ENCODE data around the gene SCAMP4.

Gene SCAMP4

GRCh38 chr19:1905110-1905862 is at the start of gene SCAMP4, which contains the start of gene ADAT3:
SCAMP4 (plus strand) TSS chr19:1905399; CDS start chr19:1915020, 9,621 bp downstream.
ADAT3 (plus strand) TSS chr19:1905399; CDS start chr19:1912048, 6,649 bp downstream.
- Histone ChIP-seq H3K4me3 (ENCODE audit: low read depth, low read length) (peak within 1 kb of the TSS; percentile 81), H3K27ac (ENCODE audit: extremely low read depth, low read depth, low read length) (peak within 1 kb of the TSS; percentile 81), H3K9me3 (ENCODE audit: control insufficient read depth, insufficient read depth, low read depth, low read length) (no peaks in the 10 kb centered on the region), H3K36me3 (ENCODE audit: control insufficient read depth in 2 of 2, insufficient read depth in 1 of 2, low read length in 2 of 2) (peaks cover 0 to 21% of the 10 kb centered on the region in 2 experiments; a peak in 2 of 3 replicates), H3K4me1 (ENCODE audit: control insufficient read depth, insufficient read depth, low read length) (peaks cover 12% of the 10 kb centered on the region)
- ChIA-PET POLR2A (interaction anchor here (1.0 to 1.6 kb wide), 6 partner anchors 8 to 625 kb away, joined by 3 to 11 read pairs (median 4); no protein-coding TSS in a partner anchor), CTCF (no interaction called here)
- no peak for TF ChIP-seq ZNF521 (tag by site-specific recombination; IDR thresholded peaks at IDR 0.05)
- TF ChIP-seq ZNF664 (tag by site-specific recombination; IDR thresholded peaks at IDR 0.05): no peak
- no peak for TF ChIP-seq ZNF423 (tag by site-specific recombination; IDR thresholded peaks at IDR 0.05)
- peak; percentile 49 for TF ChIP-seq ZIC2 (tag by site-specific recombination; IDR thresholded peaks at IDR 0.05)
- TF ChIP-seq KLF9 (tag by site-specific recombination; IDR thresholded peaks at IDR 0.05; ENCODE audit: low read depth): peak; percentile 97
- TF ChIP-seq ZNF324 (tag by site-specific recombination; IDR thresholded peaks at IDR 0.05): peak; percentile 48; the same call in 1 of the 2 replicates
- peak; percentile 82 for TF ChIP-seq ZNF335 (tag by site-specific recombination; conservative IDR thresholded peaks at IDR 0.05)
- 0 out of 2 replicates have a peak, but pooled peaks have one; percentile 25 for TF ChIP-seq ZBTB17 (tag by site-specific recombination; IDR thresholded peaks at IDR 0.05)
- peak; percentile 64 for TF ChIP-seq ZFHX2 (tag by site-specific recombination; conservative IDR thresholded peaks at IDR 0.05)
- peak; percentile 40; the same call in 1 of the 2 replicates for TF ChIP-seq IKZF3 (tag by site-specific recombination; IDR thresholded peaks at IDR 0.05)
- peak; percentile 55 for TF ChIP-seq EGR2 (tag by site-specific recombination; IDR thresholded peaks at IDR 0.05; ENCODE audit: low read depth)
- no peak for TF ChIP-seq ZNF221 (tag by site-specific recombination; IDR thresholded peaks at IDR 0.05; ENCODE audit: borderline replicate concordance)
- TF ChIP-seq ZBTB11 (tag by site-specific recombination; conservative IDR thresholded peaks at IDR 0.05; ENCODE audit: low read depth): peak; percentile 88
- peak; percentile 90 for TF ChIP-seq KLF1 (tag by site-specific recombination; IDR thresholded peaks at IDR 0.05)
- TF ChIP-seq ZNF561 (tag by site-specific recombination; IDR thresholded peaks at IDR 0.05; ENCODE audit: borderline replicate concordance): 0 out of 2 replicates have a peak, but pooled peaks have one; percentile 55
- TF ChIP-seq ZNF354C (tag by site-specific recombination; IDR thresholded peaks at IDR 0.05; ENCODE audit: borderline replicate concordance, low read depth): no peak
- TF ChIP-seq ZNF76 (tag by site-specific recombination; IDR thresholded peaks at IDR 0.05; ENCODE audit: borderline replicate concordance, low read depth): peak; percentile 96
- TF ChIP-seq ZNF580 (tag by site-specific recombination; IDR thresholded peaks at IDR 0.05): peak; percentile 63; the same call in 1 of the 2 replicates
- TF ChIP-seq ZBTB26 (tag by site-specific recombination; optimal IDR thresholded peaks at IDR 0.05): peak; percentile 98
- peak; percentile 42 for TF ChIP-seq SP7 (tag by site-specific recombination; IDR thresholded peaks at IDR 0.05)
- no peak for TF ChIP-seq GLI2 (tag by site-specific recombination; IDR thresholded peaks at IDR 0.05; ENCODE audit: borderline replicate concordance, low read depth)
- no peak for TF ChIP-seq PBX3 (CRISPR knock-in tag; IDR thresholded peaks at IDR 0.05)
- peak; percentile 94 for TF ChIP-seq SP2 (tag by site-specific recombination; IDR thresholded peaks at IDR 0.05)
- TF ChIP-seq KLF16 (tag by site-specific recombination; IDR thresholded peaks at IDR 0.05): peak; percentile 95
- TF ChIP-seq KLF8 (tag by site-specific recombination; IDR thresholded peaks at IDR 0.05): peak; percentile 100
- 0 out of 2 replicates have a peak, but pooled peaks have one; percentile 30 for TF ChIP-seq ZNF660 (tag by site-specific recombination; IDR thresholded peaks at IDR 0.05)
- peak; percentile 66 for TF ChIP-seq PATZ1 (tag by site-specific recombination; IDR thresholded peaks at IDR 0.05)
- TF ChIP-seq YY1 (tag by site-specific recombination; IDR thresholded peaks at IDR 0.05): peak; percentile 56; the same call in 1 of the 2 replicates

Data from HEK293 (cell line).